ENCODE results near the gene CC2D2A.

DNA sequence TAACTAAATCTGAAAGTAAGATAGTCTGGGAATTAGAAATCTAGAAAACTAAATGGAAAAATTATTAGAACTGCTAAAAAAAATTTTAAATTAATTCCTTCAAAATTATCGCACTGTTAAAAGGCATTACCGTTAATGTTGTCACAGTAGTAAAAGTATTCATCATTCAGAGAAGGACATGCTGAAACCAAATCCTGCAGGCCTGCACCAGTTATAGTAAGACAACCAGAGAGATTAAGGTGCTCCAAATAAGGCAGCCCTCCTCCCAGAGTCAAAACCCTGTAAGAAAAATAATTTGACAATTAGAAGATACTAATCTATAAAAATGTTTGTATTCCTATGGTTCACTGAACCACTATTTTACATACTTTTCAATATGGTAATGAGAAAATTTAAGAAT lies 142.5 kb downstream of the CC2D2A start:
- no peak for TF ChIP-seq SPI1 (IDR thresholded peaks at IDR 0.05; ENCODE audit: low read depth, low read length)
- TF ChIP-seq POLR2AphosphoS5 (IDR thresholded peaks at IDR 0.05; ENCODE audit: low read depth, low read length), result no peak
- no peak for TF ChIP-seq POLR2A (IDR thresholded peaks at IDR 0.05; ENCODE audit: low read depth, low read length)

All from GM12891 (cell line).